ENCODE results near the gene ZEB1. TPM values are rescaled to one million over a fixed set of nuclear protein-coding genes. Genes with fewer than 3 reads are reported as not detected.

The ZEB1 gene
- total and polyA plus RNA-seq, 2 of the 4 experiments (the other 2 are of a cell fraction), result 23.7 to 108 TPM

DNA sequence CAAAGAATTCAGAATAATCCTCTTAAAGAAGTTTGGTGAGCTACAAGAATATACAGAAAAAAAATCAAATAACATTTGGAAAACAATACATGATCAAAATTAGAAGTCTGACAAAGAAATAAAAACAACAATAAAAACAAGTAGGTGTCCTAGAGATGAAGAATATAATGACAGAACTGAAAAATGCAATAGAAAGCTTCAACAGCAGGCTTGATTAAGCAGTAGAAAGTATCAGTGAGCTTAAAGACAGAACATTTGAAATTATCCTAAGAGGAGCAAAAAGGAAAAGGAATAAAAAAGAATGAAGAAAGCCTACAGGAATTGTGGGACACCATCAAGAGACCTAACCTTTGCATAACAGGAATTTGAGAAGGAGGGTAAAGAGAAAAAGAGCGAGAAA is 238.8 kb downstream of the ZEB1 start:
- H3K4ac ChIP-seq (ENCODE audit: low read depth, low read length), result no peak overlapping the region
- H4K20me1 ChIP-seq (ENCODE audit: insufficient read depth, low read length), result no peaks in the 10 kb centered on the region
- no peak overlapping the region for H2AK5ac ChIP-seq (ENCODE audit: low read depth, low read length)
- no peak overlapping the region for H4K5ac ChIP-seq (ENCODE audit: low read depth, low read length)
- no peaks in the 10 kb centered on the region for H3K9me1 ChIP-seq (ENCODE audit: insufficient read depth, low read length)
- peaks cover 28% of the 10 kb centered on the region for H3K9me3 ChIP-seq (ENCODE audit: control insufficient read depth, insufficient read depth, low read length)
- H3K36me3 ChIP-seq (ENCODE audit: control insufficient read depth, insufficient read depth, low read length), result no peaks in the 10 kb centered on the region
- H3K4me2 ChIP-seq (ENCODE audit: low read depth, low read length), result no peak overlapping the region
- no peak overlapping the region for H2AK9ac ChIP-seq (replicated peaks; ENCODE audit: low read depth, low read length, poor library complexity)
- no peak overlapping the region for H3K27ac ChIP-seq (ENCODE audit: insufficient read depth, low read length)
- H3K18ac ChIP-seq (ENCODE audit: low read depth, low read length), result no peak overlapping the region
- CTCF ChIA-PET, result no interaction called here
- POLR2A ChIA-PET (ENCODE audit: unreplicated experiment), result no interaction called here
- dilution Hi-C loops (cut with HindIII; ENCODE audit: low sequenced_read_pairs, unreplicated experiment) (no loop called here), intact Hi-C loops (cut with micrococcal nuclease) (no loop called here), in situ Hi-C loops (cut with MboI; ENCODE audit: low sequenced_read_pairs) (no loop called here)
- H3K4me1 ChIP-seq (ENCODE audit: control insufficient read depth, insufficient read depth, low read length), result no peaks in the 10 kb centered on the region
- H4K8ac ChIP-seq (ENCODE audit: low read depth in 2 of 2, low read length in 2 of 2), result no peak overlapping the region
- peaks cover 6% of the 10 kb centered on the region for H3K27me3 ChIP-seq (ENCODE audit: control insufficient read depth, insufficient read depth, low read length)
- no peak overlapping the region for H2BK120ac ChIP-seq (ENCODE audit: low read depth, low read length)
- no peaks in the 10 kb centered on the region for H3K79me1 ChIP-seq (ENCODE audit: low read depth in 1 of 2, low read length in 2 of 2)
- no peak for DNase-seq
- no TSS peak for BruUV-seq (replicated peaks)
- ATAC-seq (ENCODE audit: low read depth), result no peak
- no peak overlapping the region for H2AFZ ChIP-seq (replicated peaks; ENCODE audit: low read length, poor library complexity)
- no peak overlapping the region for H3K9ac ChIP-seq (ENCODE audit: low read depth, low read length)
- no peak overlapping the region for H2BK20ac ChIP-seq (ENCODE audit: low read depth, low read length)
- no peak for TF ChIP-seq MAZ (IDR thresholded peaks at IDR 0.05; ENCODE audit: borderline replicate concordance, low read depth, low read length)
- TF ChIP-seq RCOR1 (IDR thresholded peaks at IDR 0.05; ENCODE audit: insufficient replicate concordance, low read length), result no peak
- TF ChIP-seq, protein P1, sequence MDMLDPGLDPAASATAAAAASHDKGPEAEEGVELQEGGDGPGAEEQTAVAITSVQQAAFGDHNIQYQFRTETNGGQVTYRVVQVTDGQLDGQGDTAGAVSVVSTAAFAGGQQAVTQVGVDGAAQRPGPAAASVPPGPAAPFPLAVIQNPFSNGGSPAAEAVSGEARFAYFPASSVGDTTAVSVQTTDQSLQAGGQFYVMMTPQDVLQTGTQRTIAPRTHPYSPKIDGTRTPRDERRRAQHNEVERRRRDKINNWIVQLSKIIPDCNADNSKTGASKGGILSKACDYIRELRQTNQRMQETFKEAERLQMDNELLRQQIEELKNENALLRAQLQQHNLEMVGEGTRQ (IDR thresholded peaks at IDR 0.05; ENCODE audit: low read depth, low read length), result no peak
- TF ChIP-seq CHD1 (IDR thresholded peaks at IDR 0.05; ENCODE audit: low read depth, low read length), result no peak
- TF ChIP-seq, protein P2, sequence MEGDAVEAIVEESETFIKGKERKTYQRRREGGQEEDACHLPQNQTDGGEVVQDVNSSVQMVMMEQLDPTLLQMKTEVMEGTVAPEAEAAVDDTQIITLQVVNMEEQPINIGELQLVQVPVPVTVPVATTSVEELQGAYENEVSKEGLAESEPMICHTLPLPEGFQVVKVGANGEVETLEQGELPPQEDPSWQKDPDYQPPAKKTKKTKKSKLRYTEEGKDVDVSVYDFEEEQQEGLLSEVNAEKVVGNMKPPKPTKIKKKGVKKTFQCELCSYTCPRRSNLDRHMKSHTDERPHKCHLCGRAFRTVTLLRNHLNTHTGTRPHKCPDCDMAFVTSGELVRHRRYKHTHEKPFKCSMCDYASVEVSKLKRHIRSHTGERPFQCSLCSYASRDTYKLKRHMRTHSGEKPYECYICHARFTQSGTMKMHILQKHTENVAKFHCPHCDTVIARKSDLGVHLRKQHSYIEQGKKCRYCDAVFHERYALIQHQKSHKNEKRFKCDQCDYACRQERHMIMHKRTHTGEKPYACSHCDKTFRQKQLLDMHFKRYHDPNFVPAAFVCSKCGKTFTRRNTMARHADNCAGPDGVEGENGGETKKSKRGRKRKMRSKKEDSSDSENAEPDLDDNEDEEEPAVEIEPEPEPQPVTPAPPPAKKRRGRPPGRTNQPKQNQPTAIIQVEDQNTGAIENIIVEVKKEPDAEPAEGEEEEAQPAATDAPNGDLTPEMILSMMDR (conservative IDR thresholded peaks at IDR 0.05; ENCODE audit: low read depth, low read length), result no peak
- TF ChIP-seq BHLHE40 (IDR thresholded peaks at IDR 0.05; ENCODE audit: low read depth, low read length), result no peak
- TF ChIP-seq MXI1 (IDR thresholded peaks at IDR 0.05; ENCODE audit: borderline replicate concordance, low read depth, low read length), result no peak
- no peak for TF ChIP-seq POLR2A (IDR thresholded peaks at IDR 0.05; ENCODE audit: low read depth, low read length)
- TF ChIP-seq, protein P3, sequence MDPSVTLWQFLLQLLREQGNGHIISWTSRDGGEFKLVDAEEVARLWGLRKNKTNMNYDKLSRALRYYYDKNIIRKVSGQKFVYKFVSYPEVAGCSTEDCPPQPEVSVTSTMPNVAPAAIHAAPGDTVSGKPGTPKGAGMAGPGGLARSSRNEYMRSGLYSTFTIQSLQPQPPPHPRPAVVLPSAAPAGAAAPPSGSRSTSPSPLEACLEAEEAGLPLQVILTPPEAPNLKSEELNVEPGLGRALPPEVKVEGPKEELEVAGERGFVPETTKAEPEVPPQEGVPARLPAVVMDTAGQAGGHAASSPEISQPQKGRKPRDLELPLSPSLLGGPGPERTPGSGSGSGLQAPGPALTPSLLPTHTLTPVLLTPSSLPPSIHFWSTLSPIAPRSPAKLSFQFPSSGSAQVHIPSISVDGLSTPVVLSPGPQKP (IDR thresholded peaks at IDR 0.05; ENCODE audit: borderline replicate concordance, low read depth, low read length), result no peak
- no peak for TF ChIP-seq MAFK (IDR thresholded peaks at IDR 0.05; ENCODE audit: low read depth, low read length)
- no peak for TF ChIP-seq RFX5 (IDR thresholded peaks at IDR 0.05; ENCODE audit: low read depth, low read length)
- no peak for TF ChIP-seq NFE2L2 (IDR thresholded peaks at IDR 0.05; ENCODE audit: low read depth, low read length)
- no peak for TF ChIP-seq FOS (IDR thresholded peaks at IDR 0.05; ENCODE audit: low read depth, low read length)
- no peak for TF ChIP-seq CEBPB (IDR thresholded peaks at IDR 0.05; ENCODE audit: low read depth, low read length)
- TF ChIP-seq RAD21 (IDR thresholded peaks at IDR 0.05; ENCODE audit: low read length), result no peak
- no peak overlapping the region for H2BK5ac ChIP-seq (ENCODE audit: low read depth, low read length, poor library complexity, severe bottlenecking)
- no peak overlapping the region for H3K4me3 ChIP-seq (ENCODE audit: insufficient read depth, low read depth, low read length)
- no peak overlapping the region for H3K23ac ChIP-seq (ENCODE audit: low read depth, low read length)
- no peak overlapping the region for H4K91ac ChIP-seq (ENCODE audit: insufficient read depth, low read depth, low read length)
- no peak overlapping the region for H2BK15ac ChIP-seq (ENCODE audit: low read depth, low read length)
- no CpG with 5 or more reads among the region's 1 CpG for WGBS, 2 experiments (ENCODE audit: extremely low coverage in 2 of 2, insufficient read length in 1 of 2)
- no peak overlapping the region for H3K56ac ChIP-seq (ENCODE audit: extremely low read depth, insufficient read depth, low read length)
- H3K14ac ChIP-seq (replicated peaks; ENCODE audit: low read depth, low read length), result no peak overlapping the region
